Endothelial cell of umbilical vein (primary cell): Measurements from ENCODE around the gene LIN7B.

Source experiments
- EZH2 ChIP-seq: IDR thresholded peaks from 2 replicates; pipeline ENCODE4 v1.6.1; 2012; ENCODE audit warnings: borderline replicate concordance, low read depth, mild to moderate bottlenecking, moderate library complexity, low read length, inconsistent platforms; ENCODE audit not compliant: severe bottlenecking
- FOS ChIP-seq: IDR thresholded peaks from 2 replicates; pipeline ENCODE4 v1.6.1; 2011; ENCODE audit warnings: mild to moderate bottlenecking, low read length, moderate library complexity, borderline replicate concordance; ENCODE audit not compliant: insufficient read depth
- GATA2 ChIP-seq: IDR thresholded peaks from 2 replicates; pipeline ENCODE4 v1.7.0; 2011; ENCODE audit warnings: low read depth, mild to moderate bottlenecking, moderate library complexity, mixed read lengths, low read length; ENCODE audit not compliant: insufficient read length, insufficient read depth
- MYC ChIP-seq: IDR thresholded peaks from one replicate; pipeline ENCODE4 v1.6.1; 2011; ENCODE audit warnings: mild to moderate bottlenecking, low read depth, low read length
- POLR2A ChIP-seq: IDR thresholded peaks from 2 replicates; pipeline ENCODE4 v1.6.1; 2012; ENCODE audit warnings: low read depth, mild to moderate bottlenecking, control low read depth, low read length
- POLR2AphosphoS5 ChIP-seq: IDR thresholded peaks from 2 replicates; pipeline ENCODE4 v1.6.1; 2012; ENCODE audit warnings: low read depth, mild to moderate bottlenecking, control low read depth, low read length, moderate library complexity; ENCODE audit not compliant: insufficient read depth
- TF ChIP-seq, protein P1 (sequence below), 2 donors: IDR thresholded peaks; 1 replicate in 1 of 2; 2 replicates in 1 of 2; pipeline ENCODE4 v1.5.1; 2011; ENCODE audit warnings: low read length in 2 of 2, mild to moderate bottlenecking in 2 of 2, moderate library complexity in 2 of 2, control low read depth in 1 of 2, inconsistent platforms in 1 of 2, low read depth in 1 of 2; ENCODE audit not compliant: insufficient read depth in 1 of 2; ENCODE audit errors: extremely low read depth in 1 of 2
- TF ChIP-seq, protein P2 (sequence below): IDR thresholded peaks from 2 replicates; pipeline ENCODE4 v1.6.1; 2011; ENCODE audit not compliant: insufficient read depth, insufficient read length

- TF ChIP-seq, protein P1, sequence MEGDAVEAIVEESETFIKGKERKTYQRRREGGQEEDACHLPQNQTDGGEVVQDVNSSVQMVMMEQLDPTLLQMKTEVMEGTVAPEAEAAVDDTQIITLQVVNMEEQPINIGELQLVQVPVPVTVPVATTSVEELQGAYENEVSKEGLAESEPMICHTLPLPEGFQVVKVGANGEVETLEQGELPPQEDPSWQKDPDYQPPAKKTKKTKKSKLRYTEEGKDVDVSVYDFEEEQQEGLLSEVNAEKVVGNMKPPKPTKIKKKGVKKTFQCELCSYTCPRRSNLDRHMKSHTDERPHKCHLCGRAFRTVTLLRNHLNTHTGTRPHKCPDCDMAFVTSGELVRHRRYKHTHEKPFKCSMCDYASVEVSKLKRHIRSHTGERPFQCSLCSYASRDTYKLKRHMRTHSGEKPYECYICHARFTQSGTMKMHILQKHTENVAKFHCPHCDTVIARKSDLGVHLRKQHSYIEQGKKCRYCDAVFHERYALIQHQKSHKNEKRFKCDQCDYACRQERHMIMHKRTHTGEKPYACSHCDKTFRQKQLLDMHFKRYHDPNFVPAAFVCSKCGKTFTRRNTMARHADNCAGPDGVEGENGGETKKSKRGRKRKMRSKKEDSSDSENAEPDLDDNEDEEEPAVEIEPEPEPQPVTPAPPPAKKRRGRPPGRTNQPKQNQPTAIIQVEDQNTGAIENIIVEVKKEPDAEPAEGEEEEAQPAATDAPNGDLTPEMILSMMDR (IDR thresholded peaks at IDR 0.05; ENCODE audit: extremely low read depth in 1 of 2, insufficient read depth in 1 of 2, low read depth in 1 of 2, low read length in 2 of 2), result no peak
- no peak for TF ChIP-seq MYC
- no peak for TF ChIP-seq EZH2
- no peak for TF ChIP-seq POLR2A
- TF ChIP-seq POLR2AphosphoS5, result no peak
- TF ChIP-seq, protein P2, sequence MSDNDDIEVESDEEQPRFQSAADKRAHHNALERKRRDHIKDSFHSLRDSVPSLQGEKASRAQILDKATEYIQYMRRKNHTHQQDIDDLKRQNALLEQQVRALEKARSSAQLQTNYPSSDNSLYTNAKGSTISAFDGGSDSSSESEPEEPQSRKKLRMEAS, result no peak
- TF ChIP-seq GATA2, result no peak
- TF ChIP-seq FOS, result no peak
Measured at GRCh38 chr19:49125025-49125731, 11.0 kb downstream of the LIN7B start.
